Mammary microvascular endothelial cell (primary cell): Measurements from ENCODE around the gene SYNE3. TPM values are rescaled to one million over a fixed set of nuclear protein-coding genes. Genes with fewer than 3 reads are reported as not detected.

Source experiments
- total RNA-seq: library from RNA; depleted of rRNA; stranded (reverse); fragments of >200 nt; gene quantifications from 2 replicates; pipeline ENCODE4 v1.2.3, GENCODE V29; 2015

The SYNE3 gene, protein sequence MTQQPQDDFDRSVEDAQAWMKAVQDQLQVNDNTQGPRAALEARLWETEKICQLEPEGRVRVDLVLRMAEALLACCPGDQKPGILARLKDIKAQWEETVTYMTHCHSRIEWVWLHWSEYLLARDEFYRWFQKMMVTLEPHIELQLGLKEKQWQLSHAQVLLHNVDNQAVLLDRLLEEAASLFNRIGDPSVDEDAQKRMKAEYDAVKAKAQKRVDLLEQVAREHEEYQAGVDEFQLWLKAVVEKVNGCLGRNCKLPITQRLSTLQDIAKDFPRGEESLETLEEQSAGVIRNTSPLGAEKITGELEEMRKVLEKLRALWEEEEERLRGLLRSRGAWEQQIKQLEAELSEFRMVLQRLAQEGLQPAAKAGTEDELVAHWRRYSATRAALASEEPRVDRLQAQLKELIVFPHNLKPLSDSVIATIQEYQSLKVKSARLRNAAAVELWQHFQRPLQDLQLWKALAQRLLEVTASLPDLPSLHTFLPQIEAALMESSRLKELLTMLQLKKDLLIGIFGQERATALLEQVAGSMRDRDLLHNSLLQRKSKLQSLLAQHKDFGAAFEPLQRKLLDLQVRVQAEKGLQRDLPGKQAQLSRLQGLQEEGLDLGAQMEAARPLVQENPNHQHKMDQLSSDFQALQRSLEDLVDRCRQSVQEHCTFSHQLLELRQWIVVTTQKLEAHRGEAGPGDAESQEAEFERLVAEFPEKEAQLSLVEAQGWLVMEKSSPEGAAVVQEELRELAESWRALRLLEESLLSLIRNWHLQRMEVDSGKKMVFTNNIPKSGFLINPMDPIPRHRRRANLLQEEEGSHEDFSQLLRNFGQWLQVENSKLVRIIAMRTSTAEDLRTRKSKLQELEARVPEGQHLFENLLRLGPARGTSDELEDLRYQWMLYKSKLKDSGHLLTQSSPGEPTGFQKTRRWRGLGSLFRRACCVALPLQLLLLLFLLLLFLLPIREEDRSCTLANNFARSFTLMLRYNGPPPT
- total RNA-seq: 15.8 and 21.6 TPM in 2 replicates

DNA sequence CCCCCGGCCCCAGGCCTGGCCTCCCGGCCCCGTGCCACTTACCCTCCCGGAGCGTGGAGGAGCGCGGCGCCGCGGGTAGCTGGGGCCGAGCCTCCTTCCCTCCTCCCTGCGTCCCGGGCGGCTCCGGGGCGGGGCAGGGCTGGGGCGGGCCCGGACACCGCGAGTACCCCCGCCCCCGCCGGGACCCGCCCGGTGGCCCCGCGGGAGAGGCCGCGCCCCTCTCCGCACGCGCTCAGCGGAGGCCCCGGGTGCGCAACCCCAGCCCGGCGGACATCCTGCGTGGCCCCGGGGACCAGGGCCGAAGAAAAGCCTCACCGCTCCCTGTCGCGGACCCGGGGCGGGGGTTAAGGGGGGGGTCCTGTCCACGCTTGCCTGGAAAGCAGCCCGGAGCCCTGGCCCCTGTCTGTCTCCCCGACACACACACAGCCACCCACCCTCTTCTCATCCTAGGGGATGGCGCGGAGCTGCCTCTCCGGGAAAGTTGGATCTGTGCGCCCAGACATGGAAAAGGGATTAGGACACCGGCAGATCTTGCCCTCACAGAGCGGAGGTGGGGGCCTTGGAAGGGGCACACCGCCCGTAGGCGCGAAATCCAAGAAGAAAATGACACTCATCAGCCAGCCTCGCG is at the start of gene SYNE3:
SYNE3 (minus strand) TSS at position 97 of the 628 bp plus-strand sequence. CDS start 40,829 bp downstream, outside the sequence.

DNA sequence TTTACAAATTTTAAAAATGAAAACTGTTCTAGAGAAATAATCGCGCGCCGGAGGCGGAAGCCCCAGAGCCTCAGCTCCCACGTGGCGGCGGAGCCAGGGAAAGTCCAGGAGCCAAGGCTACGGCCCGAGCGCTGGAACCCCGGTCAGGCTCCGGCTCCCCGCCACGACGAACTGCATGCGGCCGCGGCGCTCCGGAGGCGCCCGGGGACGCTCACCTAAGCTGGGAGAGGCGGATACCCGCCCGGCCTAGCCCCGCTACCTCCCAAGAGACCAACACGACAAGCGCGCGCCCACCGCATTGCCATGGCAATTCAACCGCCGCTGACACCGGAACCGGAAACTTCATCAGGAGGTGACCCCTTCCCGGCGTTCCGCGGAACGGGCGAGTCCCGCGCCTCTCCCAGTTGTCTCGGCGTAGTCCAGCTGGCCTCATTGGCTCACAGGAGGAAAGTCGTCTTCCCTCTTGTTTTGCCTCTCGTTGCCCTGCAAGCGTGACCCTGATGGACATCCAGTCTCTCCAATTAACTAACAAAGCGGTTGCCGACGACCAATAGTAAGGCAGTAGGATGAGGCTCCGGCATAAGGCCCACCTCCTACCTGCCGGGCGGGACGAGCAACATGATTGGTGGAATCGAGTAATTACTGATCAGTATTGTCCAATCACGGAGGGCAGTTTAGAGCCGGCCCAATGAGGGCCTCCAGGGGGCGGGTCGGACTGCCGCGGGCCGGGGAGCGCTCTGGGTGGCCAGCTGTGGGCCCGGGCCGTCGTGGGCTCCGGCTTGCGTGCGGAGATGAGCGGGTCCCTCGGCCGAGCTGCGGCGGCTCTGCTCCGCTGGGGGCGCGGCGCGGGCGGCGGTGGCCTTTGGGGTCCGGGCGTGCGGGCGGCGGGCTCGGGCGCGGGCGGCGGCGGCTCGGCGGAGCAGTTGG is 18.1 kb upstream of the SYNE3 start, which contains the start of gene GLRX5:
GLRX5 (plus strand) TSS at position 752 of the 927 bp plus-strand sequence; CDS start at position 792, 40 bp downstream.

Other genes with a start within 250 kb of the SYNE3 start
- 1.3 and 1.8 TPM in 2 replicates for gene CLMN, start 196.7 kb downstream of the SYNE3 start, total RNA-seq
- gene GLRX5, start 18.4 kb upstream of the SYNE3 start, total RNA-seq: 59.0 and 68.2 TPM in 2 replicates
- gene TCL1B, start 169.8 kb upstream of the SYNE3 start, total RNA-seq: not detected in 2 replicates
- not detected in 2 replicates for gene TCL1A, start 197.5 kb upstream of the SYNE3 start, total RNA-seq